Cortex of kidney (tissue), 1 donor: Measurements from ENCODE around the gene RRP12.

Experiments used
- DNase-seq: peaks from one replicate; lab custom pipeline; 2025; lab: John Stamatoyannopoulos, UW

RRP12 gene

DNA sequence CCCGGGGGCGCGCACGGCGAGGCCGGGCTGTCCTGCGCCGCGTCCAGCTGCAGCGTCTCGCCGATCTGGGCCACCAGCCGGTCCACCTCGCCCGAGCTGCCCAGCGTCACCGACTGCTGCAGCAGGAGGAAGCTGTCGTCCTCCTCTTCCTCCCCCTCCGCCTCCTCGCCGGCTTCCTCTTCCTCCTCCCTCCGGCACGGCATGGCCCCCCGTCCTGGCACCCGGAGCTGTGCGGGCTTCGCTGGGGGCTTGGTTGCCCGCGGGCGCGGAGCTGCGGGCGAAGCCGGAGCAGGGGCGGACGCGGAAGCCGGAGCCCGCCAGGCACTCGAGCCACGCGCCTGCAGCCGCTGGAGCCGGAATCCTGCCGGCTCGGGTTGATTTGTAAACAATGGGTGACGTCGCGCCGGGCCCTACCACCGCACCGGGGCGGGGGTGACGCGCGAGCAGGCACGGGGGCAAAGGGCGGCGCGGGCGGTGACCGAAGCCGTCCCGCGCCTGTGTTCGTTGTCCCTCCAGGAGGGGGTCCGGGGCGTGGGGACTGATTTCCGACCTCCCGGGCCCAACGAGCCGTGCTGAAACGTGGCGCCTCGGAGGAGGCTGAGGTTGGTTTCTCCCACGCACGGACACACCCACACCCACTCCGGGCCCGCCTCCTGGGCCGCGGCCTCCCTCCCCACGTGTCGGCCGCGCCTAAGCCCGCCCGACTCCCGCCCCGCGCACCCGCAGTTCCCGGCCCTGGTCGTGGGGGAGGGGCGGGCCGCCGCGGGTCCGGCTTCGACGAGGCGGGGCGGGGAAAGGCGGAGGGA is 66.6 kb downstream of the RRP12 start, which contains the start of gene FRAT2:
Gene FRAT2, minus strand, starts transcription at position 360 of the 806 bp plus-strand sequence. Its CDS starts 157 bp downstream, at position 203.
- DNase-seq: peak; percentile 90

DNA sequence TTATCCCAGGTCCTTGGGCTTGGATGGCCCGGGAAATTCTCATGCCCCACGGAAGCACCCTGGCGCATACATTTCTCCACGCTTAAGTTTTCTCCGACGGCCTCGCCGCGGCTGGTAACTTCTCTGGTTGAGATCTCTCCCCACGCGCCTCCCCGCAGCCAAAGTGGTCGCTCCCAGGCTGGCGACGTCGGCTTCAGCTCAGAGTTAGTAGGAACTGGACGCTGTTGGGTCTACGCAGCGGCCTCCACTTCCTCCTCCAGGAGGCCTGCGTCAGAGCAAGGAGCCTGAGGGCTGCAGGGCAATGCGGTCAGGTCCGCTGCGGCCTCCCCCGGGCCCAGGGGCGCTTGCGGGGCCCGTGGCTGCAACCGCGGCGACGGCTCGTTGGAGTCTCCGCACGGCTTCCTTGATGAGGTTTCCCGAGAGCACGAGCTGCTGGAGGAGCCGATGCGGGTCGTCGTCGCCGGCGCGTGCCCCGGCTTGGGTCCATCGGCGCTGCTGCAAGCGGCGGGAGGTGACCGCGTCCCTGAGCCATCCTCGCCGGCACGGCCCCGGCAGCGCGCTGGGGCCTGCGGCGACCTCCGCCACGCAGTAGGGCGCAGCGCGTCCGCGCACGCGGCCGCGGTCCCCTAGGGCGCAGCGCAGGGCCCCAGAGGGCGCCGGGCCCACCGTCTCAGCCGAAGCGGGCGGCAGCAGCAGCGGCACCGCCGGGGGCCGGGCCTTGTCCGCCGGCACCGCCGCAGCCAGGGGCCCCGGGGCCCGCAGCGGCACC is 67.4 kb downstream of the RRP12 start:
- DNase-seq: no peak

- DNase-seq: no peak
These were observed 67.9 kb downstream of the RRP12 start for GRCh38 chr10:97333351-97333600.

DNA sequence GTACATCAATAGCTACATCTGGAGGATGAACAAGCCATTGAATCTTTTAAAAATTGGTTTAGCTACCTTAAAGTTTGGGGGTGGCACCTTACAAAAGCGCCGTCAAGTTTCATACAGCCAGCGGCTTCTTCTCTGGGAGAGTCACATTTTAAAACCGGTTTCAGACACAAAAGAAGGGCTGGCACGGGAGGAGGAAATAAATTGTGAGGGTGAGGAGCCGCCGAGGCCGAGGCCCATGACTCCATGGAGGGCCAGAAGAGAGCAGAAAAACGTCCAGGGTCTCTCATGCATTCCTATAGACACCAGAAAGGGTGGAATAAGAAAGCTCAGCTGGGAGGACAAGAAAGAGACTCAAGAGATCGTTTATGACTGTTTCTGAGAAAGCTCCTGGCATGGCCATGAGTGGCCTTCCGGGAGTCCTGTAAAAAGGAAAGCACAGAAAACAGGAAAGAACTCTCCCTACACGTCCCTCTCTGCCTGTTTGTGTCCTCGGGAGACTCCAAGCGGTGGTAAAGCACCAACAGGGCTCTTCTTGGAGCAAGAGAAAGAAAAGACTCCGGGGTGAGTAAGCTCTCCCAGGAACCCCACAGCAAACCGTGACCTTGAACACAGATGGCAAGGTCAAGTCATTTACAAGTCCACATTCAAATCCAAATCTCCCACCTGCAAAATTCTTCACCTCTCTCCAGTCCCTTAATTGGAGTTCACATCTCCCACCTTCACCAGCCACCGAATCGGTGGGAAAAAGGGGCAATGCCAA is 68.4 kb downstream of the RRP12 start:
- DNase-seq: no peak

DNA sequence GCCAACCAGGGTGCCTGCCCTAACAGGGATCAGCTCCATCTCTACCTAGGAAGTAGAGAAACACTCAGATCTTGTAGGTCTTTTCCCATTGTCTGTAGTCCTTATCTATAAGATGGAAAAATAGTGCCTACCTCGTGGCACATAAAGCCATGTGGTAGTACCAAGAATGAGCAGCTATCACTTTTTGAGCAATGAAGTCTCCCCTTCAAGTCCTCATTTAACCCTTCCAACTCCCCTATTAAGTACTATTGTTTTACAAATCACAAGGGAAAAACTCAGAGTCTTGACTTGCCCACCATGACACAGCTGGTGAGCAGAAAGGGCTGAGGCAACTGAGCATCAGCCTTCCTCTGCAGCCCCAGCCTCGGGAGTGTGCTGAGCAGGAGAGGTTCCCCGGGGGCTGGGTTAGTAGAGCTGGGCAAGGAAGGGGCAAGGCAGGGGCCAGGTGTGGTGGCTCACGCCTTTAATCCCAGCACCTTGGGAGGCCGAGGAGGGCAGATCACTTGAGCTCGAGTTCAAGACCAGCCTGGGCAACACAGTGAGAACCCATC is 69.9 kb downstream of the RRP12 start:
- no peak for DNase-seq

DNA sequence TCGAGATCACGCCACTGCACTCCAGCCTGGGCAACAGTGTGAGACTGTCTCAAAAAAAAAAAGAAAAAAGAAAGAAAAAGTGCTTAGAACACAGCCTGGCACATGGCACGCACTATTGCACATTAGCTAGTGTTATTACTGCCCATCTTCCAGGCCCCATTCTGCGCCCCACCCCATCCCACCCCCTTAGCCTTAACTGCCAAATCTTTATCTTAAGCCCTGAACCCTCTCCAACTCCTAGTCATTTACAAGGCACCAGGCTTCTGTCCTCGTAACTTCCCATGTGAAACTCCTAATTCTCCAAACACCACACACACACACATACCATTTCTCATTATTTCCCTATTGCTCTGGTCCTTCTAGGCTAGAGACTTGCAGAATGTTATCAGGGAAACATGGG is 71.4 kb downstream of the RRP12 start:
- DNase-seq: no peak

DNA sequence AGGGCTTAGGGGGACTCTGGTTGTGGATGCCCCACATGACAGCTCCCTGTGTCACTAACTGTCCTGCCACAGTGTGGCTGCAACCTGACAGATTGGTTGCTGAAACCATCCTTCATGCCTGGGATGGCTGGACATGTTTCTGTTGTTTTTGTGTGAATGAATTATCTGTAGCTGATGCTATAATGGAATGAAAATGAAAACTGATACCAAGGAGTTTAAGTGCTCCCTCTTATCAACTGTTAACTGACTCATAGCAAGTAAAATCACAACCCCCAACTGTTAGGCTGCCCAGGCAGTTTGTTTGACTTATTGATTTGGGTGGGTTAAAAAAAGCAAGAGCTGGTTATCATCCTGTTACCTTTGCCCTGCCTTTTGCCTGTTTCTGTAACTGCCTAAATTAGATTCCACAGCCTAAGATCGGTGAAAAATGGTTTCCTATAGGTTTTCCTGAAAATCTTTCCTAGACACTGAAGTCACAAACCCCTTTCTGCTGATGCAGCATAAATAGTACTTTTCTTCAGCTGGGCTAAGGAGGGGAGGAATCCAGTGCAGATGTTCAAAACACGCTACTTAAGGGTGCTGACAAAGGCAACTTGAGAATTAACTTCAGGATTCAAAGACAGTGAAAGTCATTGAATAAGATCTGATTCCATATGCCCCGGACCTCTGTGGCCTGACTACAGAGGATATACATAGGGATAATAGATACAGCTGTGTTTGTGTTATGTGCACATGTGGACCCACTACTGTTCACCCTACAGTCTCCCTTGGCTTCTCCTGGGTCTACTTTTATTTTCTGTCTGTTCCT is 72.3 kb downstream of the RRP12 start:
- no peak for DNase-seq

DNA sequence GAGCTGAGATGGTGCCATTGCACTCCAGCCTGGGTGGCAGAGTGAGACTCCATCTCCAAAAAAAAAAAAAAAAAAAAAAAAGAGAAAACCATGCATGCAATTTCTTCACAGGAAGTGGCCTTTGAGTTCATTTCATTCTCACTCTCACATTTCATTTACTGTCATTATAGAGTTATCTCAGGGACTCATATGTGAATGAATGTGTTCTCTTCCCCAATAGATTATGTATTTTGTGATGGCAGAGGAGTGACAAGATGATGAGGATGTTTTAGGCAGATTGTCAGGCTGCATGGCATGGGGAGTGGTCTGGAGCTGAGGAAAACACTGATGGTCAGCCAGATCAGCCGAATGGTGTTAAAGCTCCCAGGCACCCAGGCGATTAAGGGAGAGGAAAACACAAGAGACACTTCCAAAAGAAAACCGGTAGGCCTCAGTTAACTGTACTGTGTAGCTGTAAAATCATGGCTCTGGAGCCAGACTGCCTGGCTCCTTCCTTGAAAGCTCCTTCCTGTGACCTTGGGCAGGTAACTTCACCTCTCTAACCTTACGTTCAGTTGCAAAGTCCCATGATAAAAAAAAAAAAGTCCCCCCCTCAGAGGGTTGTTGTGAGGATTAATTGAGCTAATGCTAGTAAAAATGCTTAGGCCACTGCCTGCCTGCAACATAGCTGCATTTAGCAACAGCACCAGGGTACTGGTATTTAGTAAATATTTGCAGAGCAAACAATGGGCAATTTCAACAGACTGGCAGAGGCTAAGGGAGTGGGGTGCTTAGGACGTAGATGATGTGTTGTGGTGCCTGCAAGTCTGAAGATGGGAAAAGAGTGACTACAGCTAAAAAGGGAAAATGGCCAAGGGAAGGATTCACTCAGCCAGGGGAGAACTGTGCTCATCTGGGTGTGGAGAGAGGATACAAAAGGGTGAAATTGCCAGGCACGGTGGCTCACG is 73.5 kb downstream of the RRP12 start:
- DNase-seq: no peak

DNA sequence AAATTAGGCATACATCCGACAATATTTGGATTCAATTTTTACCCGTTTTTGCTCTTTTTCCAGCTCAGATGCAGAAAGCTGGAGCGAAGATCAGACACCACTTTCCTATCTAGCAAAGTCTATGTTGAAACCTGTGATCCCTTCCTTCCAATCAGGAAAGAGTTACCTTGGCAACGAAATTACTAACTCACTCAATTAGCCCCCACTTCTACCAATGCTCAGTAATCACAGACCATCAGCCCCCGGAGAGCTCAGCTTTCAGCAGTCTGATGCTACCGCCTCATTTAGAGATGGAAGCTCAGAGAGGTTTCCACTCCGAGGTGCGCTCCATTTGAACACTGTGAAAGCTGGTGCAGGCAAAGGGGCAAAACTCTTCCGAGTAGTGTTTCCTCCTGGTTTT is 75.4 kb downstream of the RRP12 start:
- no peak for DNase-seq

- DNase-seq: no peak
These were observed 77.6 kb downstream of the RRP12 start for GRCh38 chr10:97323501-97323900.

GRCh38 chr10:97321804-97322190 is 79.3 kb downstream of the RRP12 start:
- DNase-seq: no peak

DNA sequence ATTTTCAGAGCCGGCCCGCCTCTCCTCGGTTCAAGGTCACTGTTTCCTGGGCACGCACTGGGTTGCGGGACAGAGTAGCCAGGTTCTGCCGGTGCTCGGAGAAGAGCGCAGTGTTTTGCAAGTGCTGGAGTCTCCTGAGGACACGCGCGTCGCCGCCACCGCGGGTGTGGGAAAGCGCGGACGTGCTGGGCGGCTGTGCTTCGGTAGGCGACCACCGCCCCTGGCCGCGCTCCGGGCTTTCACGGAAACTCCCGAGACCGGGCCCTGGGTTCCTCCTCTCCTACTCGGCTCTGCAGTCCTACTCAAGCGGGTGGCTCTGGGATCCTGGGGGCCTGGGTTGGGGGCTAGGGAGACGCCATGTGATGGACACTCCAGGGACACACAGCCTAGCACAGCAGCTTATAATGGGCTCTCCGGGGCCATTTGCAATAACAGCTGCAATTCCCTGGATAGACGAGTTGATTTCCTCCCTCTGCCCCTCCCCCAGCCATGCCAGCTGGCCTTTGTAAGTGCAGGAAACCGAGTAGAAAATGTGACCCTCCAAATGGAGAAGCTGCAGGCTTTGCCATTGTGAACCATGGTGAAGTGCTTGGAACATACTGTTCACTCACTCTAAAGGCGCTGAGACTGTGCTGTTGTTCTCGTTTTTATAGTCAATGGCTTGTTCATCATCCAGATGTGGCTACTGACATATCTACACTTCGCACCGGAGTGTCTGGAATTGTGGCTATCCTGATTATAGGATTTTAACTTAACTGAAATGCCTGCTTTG is 79.9 kb downstream of the RRP12 start:
- DNase-seq: no peak

DNA sequence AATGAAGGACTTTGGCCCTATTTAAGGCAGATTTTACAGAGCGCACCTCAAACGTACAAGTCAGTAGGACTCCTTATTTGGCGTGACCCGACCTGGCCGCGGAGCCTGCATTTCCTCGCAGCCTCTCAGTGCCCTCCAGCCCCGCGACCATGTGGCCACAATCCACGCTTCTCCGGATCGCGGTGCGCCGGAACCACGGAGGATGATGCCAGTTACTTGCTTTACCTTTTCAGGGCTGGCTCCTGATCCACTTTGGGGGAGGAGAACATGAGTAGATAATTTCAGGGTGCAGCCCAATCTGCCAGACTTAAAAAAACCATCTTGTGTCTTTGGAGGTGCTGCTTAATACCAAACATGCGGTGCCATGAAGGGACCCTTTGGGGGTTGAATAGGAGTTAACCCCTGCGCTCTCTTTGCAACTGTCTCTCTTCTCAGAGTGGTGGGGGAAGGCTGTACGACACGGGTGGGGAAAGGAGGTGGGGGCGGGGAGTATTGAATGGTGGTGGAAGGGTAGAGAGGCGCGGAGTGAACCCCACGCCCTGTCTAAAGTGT is 80.6 kb downstream of the RRP12 start:
- no peak for DNase-seq

GRCh38 chr10:97319671-97320479 is 81.3 kb downstream of the RRP12 start:
- DNase-seq: peak; percentile 7

- DNase-seq: no peak
These were observed 82.1 kb downstream of the RRP12 start, which contains the start of gene FRAT1 for GRCh38 chr10:97318772-97319651. Gene FRAT1 (plus strand): TSS chr10:97319271. CDS start chr10:97319454, 183 bp downstream.

DNA sequence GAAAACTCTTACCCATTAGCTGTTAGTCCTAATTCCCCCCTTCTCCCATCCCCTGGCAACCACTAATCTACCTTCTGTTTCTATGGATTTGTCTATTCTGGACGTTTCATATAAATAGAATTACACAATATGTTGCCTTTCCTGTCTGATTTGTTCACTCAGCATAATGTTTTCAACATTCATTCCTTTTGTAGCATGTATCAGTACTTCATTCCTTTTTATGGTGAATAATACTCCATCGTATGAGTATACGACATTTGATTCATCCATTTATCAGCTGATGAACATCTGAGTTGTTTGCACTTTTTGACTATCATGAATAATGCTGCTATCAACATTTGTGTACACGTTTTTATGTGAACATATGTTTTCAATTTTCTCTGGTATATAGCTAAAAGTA is 86.5 kb downstream of the RRP12 start:
- DNase-seq: no peak

GRCh38 chr10:97312897-97313296 is 88.2 kb downstream of the RRP12 start:
- DNase-seq: no peak
